Measurements from ENCODE around the gene NOTCH3.

Gene NOTCH3

DNA sequence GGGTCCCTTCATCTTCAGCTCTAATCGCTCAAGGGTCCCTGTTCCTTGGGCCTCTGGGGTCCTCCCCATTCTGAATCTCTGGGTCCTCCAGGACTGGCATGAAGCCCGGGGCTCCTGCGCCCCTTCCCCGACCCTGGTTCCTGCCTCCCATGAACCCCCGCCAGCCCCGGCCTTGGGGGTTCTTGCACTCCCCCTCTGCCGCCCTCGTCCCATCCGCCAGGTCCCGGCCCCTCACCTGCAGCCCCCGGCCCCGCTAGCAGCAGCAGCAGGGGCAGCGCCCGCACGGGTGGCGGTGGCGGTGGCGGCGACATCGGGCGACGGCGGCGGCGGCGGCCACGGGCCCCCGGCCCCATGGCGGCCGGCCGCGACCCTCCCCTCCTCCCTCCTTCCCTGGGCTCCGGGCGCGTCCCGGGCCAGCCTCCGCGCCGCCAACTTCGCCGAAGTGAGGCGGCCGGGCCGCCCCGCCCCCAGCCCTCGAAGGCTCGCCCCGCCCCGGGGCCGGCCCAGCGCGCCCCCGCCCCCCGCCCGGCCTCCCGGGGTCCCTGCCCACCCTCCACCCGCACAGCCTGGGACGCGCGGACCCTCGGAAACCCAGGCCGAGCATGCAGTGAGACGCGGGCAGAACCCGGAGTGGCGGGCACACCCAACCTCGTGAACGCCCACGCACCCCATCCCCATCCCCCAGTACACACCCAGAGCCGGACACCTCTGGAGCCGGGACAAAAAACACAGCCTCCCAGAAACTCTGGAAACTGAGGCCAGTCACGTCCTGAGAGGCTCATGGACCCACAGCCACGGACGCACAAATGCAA, at the start of gene NOTCH3:
TSS of gene NOTCH3 (minus strand) at position 443 of the 812 bp plus-strand sequence. CDS start at position 353, 90 bp downstream.
- no peak for DNase-seq (ENCODE audit: low read depth)

DNA sequence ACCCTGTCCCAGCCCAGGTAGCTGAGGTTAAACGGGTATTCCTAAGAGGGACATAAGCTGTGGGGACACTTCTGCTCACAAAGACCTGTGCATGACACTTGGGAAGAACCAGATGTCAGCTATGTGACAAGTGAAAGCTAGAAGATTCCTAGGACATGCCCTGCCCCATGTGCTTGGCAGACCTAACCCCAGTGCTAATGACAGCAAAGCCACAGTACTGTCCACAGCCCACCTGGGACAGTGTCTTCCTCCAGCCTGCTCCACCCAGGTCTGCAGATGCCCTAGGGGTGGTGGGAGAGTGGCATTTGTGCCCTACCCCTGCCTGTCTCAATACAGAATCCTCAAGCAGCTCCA, 49.8 kb upstream of the NOTCH3 start:
- no peak for DNase-seq (ENCODE audit: low read depth)

DNA sequence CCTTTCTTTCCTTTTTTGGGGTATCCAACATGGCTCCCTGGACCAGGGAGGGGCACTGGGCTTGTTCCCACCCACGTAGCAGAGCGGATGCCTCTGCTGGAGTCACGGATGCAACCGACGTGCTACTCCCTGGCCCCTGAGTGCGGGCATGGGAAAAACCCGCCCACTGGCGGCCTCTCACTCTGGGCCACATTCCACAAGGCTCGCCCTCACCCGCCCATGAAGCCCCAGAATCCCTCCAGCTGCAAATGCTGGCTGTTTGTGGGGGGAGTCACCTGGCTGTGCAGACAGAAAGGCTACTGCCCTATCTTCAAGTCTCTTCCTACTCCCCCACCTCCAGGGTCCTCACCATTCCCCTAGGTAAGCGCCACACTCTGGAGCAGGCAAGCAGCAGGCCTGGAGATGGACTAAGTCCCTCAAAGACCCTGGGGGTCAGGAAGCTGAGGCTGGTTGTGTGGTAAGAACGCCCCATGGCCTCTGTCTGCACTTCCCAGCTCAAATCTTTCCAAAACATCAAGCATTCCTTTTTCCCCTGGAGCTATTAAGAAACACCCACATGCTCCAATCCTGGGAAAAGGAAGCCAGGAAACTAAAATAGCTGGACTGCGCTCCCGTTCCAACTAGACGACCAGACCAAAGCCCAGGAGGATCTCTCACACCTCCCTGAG, 49.3 kb upstream of the NOTCH3 start:
- DNase-seq (ENCODE audit: low read depth), result no peak

DNA sequence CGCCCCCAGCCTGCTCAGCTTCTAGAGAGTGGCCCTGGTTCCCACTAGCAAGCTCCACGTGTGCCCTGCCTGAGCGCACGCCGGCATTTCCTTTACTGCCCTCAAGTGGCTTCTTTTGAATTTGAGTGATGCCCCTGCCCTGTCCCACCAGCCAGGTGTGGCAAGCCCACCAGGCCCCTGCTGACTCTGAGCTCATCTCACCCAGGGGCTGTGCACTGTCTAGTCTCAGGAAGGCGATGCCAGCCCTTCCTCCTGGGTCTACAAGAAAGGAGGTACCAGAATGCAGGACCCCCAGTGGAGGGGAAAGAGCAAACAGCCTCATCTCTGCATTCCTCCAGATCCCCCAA, 48.7 kb upstream of the NOTCH3 start:
- no peak for DNase-seq (ENCODE audit: low read depth)

DNA sequence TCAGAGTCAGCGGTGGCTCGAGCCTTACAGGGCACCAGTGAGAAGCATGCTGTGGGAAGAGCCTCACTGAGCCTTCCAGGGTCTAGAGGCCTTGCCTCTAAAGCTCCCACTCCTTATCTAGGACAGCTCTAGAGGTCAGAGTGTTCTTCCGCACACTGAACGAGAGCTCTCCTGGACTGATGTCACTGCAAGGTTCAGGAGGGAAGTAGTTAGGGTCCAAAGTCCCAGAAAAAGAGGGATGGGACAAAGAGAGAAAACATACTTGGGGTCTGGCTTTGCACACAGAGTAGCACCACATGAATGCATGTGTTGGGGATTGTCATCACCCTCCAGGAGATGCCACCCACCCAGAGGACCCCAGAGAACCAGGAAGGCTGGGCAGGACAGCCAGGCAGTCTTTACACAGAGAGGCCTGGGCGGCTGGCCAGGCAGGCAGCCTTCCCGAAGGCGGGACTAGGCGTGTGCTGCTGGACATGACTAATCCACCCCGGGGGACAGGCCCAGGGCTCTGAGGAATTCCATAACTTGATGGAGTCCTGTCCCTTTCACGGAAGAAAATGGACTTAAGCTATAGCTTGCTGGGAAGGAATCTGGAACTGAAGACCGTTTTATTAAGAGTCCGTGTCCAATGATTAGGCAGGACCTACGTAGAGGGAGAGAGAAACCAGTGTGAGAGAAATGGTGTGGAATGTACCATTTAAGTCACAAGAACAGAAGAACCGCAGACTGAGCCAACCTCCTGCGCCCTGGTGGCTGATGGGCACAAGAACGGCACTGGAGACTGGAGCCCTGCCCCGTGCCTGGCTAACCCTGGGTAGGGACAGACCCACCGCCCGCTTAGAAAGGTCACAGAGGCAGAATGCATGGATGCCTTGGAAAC, 48.1 kb upstream of the NOTCH3 start:
- DNase-seq (ENCODE audit: low read depth), result no peak

DNA sequence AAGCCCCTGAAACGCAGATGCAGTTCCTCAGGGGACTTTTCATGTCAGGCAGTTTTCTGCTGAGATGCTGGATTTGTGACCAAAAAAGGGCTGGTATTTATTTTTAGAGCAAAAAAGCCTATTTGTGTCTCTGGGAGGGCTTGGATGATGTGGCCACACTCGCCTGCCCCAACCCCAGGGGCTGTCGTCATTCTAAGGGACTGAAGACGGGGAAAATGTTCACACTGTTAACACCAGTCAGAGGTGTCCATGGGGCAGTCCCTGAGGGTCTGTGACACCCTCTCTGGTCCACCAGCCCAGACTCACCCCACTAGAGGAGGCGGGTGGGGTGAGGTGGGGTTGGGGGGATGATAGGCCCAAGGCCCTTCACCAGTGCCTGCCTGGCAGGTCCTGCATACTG, 47.3 kb upstream of the NOTCH3 start:
- no peak for DNase-seq (ENCODE audit: low read depth)

DNA sequence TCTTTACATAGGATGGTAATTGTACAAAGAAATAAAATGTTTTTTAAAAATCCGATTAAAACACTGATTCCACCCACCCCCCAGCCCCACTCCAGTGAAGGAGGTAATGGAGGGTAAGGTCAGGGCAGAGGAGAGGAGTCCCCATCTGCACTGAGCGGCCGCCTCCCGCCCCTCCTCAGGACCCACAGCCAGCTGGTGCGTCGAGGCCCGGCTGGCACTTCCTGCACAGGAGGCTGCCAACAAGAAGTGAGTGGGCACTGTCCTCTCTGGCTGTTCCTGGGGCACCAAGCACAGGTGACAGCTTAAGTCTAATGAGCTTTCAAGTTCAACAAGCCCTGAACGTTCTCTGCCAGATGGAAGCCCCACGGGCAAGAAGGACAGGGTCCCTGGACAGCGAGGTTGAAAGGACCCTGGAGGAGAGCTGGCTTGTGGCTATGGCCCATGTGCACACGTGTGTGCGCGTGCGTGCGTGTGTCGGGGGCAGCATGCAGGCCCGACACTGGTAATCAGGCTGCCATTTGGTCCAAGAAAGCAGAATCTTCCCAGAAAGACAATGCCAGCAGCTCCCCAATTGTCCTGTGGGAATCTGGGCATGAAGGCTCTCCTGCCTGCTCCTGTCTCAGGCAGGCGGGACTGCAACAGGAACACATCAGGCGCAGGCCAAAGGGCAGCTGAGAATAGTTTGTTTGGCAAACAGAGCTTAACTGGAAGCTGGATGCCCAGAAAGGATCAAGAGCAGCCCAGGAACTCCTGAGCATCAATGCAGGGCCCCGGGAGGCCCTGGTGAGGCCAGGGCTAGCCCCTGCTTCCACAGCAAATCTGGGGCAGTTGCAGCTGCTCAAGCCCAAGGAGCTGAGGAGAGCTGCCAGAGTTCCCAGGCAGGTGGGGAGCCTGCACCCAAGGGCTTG, 46.6 kb upstream of the NOTCH3 start:
- no peak for DNase-seq (ENCODE audit: low read depth)

DNA sequence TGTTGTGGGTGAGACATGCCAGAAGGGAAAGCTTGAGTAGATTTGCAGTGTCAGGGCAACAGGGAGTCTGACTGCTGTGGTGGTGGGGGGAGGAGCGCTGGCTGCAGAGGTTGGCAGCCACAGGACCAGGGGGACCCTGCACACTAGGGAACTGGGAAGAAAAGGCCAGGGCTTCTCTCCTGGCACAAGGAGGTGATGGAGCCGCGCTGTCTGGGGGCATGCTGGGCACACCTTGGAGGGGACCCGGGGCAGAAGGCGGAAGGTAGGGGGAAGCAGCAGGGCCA, 45.3 kb upstream of the NOTCH3 start:
- no peak for DNase-seq (ENCODE audit: low read depth)

DNA sequence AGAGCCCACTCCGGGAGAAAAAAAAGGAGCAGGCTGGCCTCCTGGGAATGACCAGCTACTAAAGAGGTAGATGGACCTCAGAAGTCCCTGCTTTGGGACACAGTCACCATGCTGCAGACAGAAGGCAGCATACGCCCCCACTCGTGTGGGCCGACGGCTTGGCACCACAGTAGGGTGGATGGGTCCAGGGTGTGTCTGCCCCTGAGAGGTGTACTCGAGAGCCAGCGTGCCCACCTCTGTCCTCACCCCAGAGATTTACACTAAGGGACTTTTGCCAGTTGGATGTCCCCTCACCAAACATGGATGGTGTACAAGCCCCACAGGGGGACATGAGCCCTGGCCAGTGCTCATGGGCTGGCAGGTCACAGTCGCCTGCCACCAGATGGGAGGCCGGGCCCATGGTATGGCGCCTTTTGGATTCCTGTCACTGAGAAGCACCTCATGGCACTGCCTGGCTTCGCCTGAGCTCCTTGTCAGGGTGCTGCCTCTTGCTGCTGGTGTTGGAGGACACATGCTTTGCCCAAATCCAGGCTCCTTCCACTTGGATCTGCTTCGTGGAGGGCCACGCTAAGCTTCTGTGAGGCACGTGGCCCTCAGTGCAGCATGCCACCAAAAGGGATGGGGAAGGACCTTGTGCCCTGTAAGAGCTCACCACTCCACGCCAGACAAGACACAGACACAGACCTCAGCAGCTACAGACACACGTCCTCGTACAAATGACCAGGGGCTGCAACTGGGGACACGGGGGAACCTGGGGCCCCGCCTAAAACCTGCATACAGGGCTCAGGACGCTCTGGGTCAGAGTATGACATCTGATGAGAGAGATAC, 44.8 kb upstream of the NOTCH3 start:
- no peak for DNase-seq (ENCODE audit: low read depth)

DNA sequence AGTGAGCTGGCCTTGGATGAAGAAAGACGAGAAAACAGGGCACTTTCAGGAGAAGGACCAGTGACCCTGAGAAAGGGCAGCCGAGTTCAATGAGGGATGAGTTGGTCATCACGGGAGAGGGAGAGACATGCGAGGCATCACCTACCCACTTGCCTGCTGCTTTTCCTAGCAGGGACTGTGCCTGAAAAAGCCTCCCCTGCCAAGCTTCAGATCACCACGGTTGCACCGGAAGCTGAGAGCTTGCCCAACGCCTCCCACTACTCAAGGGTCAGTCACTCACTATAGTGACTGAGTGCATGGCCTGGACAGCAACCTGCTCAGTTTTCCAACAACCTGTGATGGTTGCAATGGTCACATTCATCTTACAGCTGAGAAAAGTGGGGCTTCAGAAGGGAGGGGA, 44.0 kb upstream of the NOTCH3 start:
- DNase-seq (ENCODE audit: low read depth), result no peak

DNA sequence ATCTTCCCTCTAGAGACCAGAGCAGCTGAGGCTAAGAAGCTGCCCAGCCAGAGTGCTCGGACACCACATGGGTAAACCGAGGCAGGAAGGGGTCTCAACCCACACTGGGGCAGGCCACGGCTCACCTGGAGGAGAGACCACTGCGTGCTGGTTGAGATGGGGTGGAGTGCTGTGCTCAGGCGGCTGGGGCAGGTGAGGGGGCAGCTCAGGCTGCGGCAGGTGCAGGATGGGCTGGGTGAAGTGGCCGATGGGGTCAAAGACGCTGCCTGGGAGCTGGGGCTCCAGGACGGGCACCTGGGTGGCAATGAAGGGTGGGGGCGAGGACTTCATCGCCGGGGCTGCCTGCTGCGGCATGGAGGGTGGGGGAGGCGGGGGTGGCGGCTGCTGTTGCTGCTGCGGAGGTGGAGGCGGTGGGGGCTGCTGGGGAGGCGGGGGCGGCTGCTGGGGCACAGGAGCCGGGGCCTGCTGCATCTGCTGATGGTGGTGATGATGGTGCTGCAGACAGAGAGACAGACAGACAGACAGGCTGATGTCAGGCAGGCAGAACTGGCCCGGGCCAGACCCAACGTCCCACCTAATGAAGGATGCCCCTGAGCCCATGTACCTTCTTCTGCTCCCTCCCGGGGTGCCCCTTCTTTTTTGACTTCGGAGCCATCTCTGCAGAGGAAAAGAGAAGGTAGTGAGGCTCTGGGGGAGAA, 43.5 kb upstream of the NOTCH3 start:
- DNase-seq (ENCODE audit: low read depth), result no peak

DNA sequence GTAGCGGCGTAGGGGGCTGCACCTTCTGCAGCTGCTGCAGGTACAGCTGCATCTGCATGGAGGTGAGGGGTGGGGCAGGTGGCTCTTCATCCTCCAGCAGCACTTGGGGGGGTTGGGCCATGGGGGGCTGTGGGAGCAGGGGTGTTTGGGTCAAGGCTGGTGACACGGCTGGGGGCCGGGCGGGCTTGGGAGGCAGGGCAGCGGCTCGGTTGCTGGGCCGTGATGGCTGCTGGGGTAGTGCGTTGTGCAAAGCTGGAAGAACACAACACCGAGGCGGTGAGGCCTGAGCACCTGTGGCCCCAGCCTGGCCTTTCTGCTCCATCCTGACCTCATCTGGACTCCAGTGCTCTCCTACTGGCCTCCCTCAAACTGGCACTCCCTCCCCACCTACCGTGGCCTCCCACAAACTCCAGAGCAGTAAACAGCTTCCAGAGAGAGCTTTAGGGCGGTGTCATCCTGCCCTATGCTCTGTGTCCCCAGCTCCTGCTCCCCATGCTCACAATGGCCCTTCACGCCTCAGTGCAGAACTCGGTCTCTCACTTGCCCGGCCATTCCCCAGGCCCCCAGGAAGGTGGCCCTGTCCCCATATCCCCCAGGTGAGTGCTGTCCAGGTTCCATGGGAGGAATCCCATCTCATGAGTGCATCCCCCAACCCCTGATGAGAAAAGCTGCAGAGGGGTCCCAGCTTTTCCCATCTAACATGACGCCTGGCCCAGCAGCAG, 42.6 kb upstream of the NOTCH3 start:
- no peak for DNase-seq (ENCODE audit: low read depth)

DNA sequence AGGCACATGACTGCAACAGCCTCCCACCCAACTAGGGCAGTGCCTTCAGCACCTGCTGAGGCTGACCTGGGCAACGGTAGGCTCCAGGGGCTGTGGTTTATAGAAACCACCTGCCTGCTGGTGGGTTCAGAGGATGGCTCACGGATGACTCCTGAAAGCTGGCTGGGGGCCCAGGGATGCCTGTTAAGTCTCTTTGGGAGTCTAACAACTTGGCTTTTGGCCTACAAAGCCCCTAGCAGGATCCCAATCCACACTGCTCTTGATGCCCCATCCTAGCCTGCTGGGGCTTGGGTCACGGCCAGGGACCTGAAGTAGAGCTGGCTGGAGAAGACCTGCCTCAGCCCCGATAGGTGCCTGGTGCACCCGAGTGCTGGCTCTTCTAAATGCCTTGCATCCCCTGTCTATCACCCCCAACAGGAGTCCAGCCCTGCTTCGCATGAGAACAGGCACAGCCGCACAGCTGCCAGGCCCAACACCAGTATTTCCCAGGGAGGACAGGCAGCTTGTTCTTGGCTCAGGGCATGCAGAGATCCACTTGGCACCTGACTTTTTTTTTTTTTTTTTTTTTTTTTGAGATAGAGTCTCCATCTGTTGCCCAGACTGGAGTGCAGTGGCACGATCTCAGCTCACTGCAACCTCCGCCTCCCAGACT, 40.6 kb upstream of the NOTCH3 start:
- DNase-seq (ENCODE audit: low read depth), result no peak

DNA sequence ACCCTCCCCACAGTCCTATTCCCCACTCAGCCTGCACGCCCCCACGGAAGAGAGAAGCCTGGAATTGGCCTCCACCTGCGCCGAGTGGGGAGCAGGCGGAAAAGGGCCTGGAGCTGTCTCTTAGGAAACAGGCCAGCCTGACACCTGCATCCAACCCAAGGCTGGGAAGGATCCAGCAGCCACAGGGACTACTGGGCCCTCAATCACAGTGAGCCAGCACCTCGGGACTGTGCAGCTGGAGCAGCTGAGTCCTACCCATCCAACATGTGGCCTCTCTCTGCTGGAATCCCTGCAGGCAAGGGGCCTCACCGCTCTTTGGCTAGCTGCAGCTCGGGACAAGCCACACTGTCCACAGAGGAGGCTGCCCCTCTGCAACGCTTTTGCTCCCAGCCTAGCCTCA, 39.7 kb upstream of the NOTCH3 start:
- DNase-seq (ENCODE audit: low read depth), result no peak

DNA sequence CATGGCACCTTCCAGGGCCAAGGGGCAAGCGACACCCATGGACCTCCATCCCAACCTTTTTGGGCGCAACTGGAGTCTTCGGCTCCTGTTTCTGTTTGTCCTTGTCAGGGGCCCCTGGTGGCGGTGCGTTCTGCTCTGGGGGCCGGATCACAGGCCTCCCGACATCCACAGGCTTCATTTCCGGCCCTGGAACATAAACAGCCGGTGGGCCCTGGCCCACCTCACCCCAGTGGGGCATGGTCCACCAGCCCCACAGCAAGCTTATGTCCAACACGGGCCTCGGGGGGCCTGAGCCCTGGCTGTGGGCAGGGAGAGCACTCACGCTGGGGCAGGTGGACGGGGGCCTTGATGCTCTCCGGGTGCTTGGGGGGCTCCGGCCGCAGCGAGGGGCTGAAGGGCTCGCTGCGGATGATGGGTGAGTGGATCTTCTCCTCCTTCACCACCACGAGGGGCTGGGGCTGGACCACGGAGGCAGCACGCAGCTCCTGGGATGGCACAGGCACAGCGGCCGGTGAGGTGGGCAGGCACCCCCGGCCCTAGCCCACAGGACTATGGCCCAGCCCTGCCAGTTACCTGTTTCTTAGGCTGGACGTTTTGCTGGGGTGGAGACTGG, 38.6 kb upstream of the NOTCH3 start:
- no peak for DNase-seq (ENCODE audit: low read depth)

DNA sequence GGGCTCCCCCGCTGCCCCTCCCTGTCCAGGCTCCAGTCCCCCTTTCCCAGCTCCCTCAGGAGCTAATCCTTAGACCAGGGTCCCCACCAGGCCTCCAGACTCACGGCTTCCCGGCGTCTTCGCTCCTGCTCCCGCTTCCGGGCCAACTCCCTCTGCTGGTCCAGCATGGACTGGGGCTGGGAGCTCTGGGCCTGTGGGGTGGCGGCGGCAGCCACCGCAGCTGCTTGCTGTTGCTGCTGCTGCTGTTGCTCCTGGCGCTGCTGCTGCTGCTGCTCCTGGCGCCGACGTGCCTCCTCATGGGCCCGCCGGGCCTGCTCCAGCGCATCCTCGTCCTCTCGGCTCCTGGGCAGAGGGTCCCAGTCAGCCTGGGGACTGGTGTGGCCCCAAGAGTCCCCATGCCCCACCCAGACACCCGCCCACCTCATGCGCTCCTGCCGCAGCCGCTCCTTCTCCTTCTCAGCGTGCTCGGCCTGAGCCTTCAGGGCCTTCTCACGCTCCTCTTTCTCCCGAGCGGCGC, 37.9 kb upstream of the NOTCH3 start:
- DNase-seq (ENCODE audit: low read depth), result no peak

DNA sequence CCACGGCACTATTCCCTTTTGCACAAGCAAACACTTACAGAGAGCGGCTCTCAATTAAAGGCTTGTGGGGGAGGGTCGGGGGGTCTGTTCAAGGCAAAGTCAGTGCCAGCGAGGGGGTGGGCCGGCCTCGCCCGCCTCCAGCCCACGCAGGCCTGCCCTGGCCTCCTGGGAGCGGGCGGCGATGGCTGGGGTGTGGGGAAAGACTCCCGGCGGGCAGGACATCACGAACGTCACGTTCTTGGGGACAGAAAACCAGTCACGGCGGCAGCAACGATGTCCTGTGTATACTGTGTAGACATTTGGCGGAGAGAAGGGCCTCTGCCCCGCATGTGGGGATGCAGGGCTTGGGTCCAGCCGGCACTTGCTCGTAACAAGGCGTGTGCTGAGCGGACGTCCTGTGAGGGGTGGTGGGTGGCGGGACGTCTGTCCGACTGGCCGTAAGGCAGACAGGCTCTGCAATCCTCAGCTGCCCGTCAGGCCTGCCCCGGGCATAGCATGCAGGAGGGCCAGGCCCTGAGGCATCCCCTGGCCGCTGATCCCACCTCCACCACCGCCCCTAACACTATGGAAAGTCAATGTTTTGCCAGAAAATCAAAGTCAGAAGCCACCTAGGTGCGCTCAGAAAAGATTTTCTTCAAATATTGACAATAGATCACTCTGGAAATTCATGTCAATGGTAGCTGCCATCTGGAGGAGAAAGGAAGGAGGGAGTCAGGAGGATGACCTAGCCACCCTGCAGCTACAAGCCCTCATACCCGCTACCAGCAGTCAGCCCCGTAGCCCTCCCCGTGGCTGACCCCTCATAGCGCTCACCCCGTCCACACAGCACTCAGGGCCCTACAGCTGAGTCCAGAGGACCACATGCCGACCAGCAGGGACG, 37.2 kb upstream of the NOTCH3 start:
- no peak for DNase-seq (ENCODE audit: low read depth)

DNA sequence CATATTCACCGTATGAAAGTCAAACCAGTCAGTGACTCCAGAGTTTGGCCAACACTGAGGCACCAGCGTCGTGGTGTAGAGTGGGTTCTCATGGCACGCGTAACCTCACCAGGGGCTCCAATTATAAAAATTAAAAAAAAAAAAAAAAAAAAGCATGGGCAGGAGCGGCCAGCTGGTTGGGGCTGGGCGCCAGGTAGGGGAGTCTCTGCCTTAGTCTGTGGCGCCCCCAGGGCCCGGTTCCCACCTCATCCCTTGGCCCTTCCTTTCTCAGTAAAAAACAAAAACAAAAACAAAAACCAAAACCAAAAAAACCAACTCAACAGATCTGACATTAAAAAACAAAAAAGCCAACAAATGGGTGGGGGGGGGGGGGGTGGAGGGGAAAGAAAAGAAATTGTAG, 36.1 kb upstream of the NOTCH3 start:
- DNase-seq (ENCODE audit: low read depth), result no peak
